ENCODE results near the gene CPE. TPM values are rescaled to one million over a fixed set of nuclear protein-coding genes. Genes with fewer than 3 reads are reported as not detected.

Gene CPE
- total RNA-seq, 1 experiment from 2014 or later = 0.92 TPM

- in situ Hi-C loops (cut with HindIII; ENCODE audit: low pct_unique_long_range_greater_than_20kb, low sequenced_read_pairs) (no loop called here), intact Hi-C loops (cut with micrococcal nuclease; ENCODE audit: unreplicated experiment) (no loop called here)
- no TSS peak for BruUV-seq (replicated peaks)
- Histone ChIP-seq H3K27ac (ENCODE audit: low read length) (no peak overlapping the region), H3K4me1 (ENCODE audit: control insufficient read depth, insufficient read depth, low read length) (no peaks in the 10 kb centered on the region), H3K36me3 (ENCODE audit: control insufficient read depth, insufficient read depth, low read length) (no peaks in the 10 kb centered on the region), H3K4me3 (ENCODE audit: low read depth in 2 of 2, low read length in 2 of 2) (no peak overlapping the region), H3K27me3 (ENCODE audit: control insufficient read depth, insufficient read depth, low read length) (no peaks in the 10 kb centered on the region), H3K9me3 (ENCODE audit: control insufficient read depth, insufficient read depth, low read depth, low read length) (no peaks in the 10 kb centered on the region)
- TF ChIP-seq TCF7L2 (IDR thresholded peaks at IDR 0.05; ENCODE audit: low read depth, low read length) = no peak
- no peak for TF ChIP-seq SIN3A (IDR thresholded peaks at IDR 0.05; ENCODE audit: borderline replicate concordance, insufficient read depth, low read depth, low read length)
- TF ChIP-seq CTCF (IDR thresholded peaks at IDR 0.05) = no peak
- TF ChIP-seq POLR2AphosphoS5 (IDR thresholded peaks at IDR 0.05; ENCODE audit: low read depth, low read length) = no peak
- TF ChIP-seq, protein P1, sequence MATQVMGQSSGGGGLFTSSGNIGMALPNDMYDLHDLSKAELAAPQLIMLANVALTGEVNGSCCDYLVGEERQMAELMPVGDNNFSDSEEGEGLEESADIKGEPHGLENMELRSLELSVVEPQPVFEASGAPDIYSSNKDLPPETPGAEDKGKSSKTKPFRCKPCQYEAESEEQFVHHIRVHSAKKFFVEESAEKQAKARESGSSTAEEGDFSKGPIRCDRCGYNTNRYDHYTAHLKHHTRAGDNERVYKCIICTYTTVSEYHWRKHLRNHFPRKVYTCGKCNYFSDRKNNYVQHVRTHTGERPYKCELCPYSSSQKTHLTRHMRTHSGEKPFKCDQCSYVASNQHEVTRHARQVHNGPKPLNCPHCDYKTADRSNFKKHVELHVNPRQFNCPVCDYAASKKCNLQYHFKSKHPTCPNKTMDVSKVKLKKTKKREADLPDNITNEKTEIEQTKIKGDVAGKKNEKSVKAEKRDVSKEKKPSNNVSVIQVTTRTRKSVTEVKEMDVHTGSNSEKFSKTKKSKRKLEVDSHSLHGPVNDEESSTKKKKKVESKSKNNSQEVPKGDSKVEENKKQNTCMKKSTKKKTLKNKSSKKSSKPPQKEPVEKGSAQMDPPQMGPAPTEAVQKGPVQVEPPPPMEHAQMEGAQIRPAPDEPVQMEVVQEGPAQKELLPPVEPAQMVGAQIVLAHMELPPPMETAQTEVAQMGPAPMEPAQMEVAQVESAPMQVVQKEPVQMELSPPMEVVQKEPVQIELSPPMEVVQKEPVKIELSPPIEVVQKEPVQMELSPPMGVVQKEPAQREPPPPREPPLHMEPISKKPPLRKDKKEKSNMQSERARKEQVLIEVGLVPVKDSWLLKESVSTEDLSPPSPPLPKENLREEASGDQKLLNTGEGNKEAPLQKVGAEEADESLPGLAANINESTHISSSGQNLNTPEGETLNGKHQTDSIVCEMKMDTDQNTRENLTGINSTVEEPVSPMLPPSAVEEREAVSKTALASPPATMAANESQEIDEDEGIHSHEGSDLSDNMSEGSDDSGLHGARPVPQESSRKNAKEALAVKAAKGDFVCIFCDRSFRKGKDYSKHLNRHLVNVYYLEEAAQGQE (IDR thresholded peaks at IDR 0.05; ENCODE audit: insufficient read depth in 1 of 2, low read depth in 2 of 2, low read length in 1 of 2) = no peak
- ChIA-PET POLR2A (no interaction called here), CTCF (no interaction called here)
- ATAC-seq (no peak), DNase-seq (ENCODE audit: low read depth, low spot score) (no peak)
These were observed 128.6 kb downstream of the CPE start for GRCh38 chr4:165507381-165507780.

DNA sequence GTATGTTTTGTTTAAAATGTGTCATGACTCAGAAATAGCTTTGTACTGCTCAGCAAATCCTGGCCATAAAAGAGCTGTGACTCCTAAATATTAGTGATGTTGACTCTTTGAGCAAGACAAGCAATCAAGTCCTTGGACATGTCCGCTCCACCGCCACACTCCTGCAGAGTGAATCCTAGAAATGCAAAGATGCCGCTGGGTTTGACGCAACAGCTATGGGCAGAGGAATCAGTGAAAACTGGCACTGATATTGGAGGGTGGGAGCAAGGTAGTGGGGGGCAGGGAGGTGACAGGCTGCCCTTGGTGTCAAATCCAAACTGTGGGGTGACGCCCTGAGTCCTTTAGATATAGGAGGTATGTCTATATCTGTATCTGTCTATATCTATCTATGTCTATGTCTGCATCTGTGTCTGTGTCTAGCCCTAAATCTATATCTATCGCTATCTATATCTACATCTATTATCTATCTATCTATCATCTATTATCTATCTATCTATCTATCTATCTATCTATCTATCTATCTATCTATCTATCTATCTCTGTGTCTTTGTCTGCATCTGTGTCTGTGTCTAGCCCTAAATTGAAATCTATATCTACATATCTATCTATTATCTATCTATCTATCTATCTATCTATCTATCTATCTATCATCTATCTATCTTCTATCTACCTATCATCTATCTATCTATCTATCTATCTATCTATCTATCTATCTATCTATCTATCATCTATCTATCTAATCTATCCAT, 129.7 kb downstream of the CPE start:
- in situ Hi-C loops (cut with HindIII; ENCODE audit: low pct_unique_long_range_greater_than_20kb, low sequenced_read_pairs) = no loop called here
- TF ChIP-seq TCF7L2 (IDR thresholded peaks at IDR 0.05; ENCODE audit: low read depth, low read length) = no peak
- TF ChIP-seq SIN3A (IDR thresholded peaks at IDR 0.05; ENCODE audit: borderline replicate concordance, insufficient read depth, low read depth, low read length) = no peak
- TF ChIP-seq, protein P1 (IDR thresholded peaks at IDR 0.05; ENCODE audit: insufficient read depth in 1 of 2, low read depth in 2 of 2, low read length in 1 of 2) = no peak
- TF ChIP-seq CTCF (IDR thresholded peaks at IDR 0.05) = no peak
- no peak for TF ChIP-seq POLR2AphosphoS5 (IDR thresholded peaks at IDR 0.05; ENCODE audit: low read depth, low read length)
- ATAC-seq (no peak), DNase-seq (ENCODE audit: low read depth, low spot score) (no peak)
- ChIA-PET CTCF (no interaction called here), POLR2A (no interaction called here)
- Histone ChIP-seq H3K27me3 (ENCODE audit: control insufficient read depth, insufficient read depth, low read length) (no peaks in the 10 kb centered on the region), H3K27ac (ENCODE audit: low read length) (no peak overlapping the region), H3K4me1 (ENCODE audit: control insufficient read depth, insufficient read depth, low read length) (no peaks in the 10 kb centered on the region), H3K9me3 (ENCODE audit: control insufficient read depth, insufficient read depth, low read depth, low read length) (no peaks in the 10 kb centered on the region), H3K4me3 (ENCODE audit: low read depth in 2 of 2, low read length in 2 of 2) (no peak overlapping the region), H3K36me3 (ENCODE audit: control insufficient read depth, insufficient read depth, low read length) (no peaks in the 10 kb centered on the region)
- intact Hi-C loops (cut with micrococcal nuclease; ENCODE audit: unreplicated experiment) = no loop called here
- no TSS peak for BruUV-seq (replicated peaks)

Measured in Panc1 (cell line).